Chondrocyte (in vitro differentiated cells): ENCODE measurements around the gene NIFK. TPM values are rescaled to one million over a fixed set of nuclear protein-coding genes. Genes with fewer than 3 reads are reported as not detected.

Source experiments
- DNase-seq: peaks from one replicate; pipeline ENCODE4 v3.0.0; 2021; ENCODE audit warnings: mixed read lengths, low spot score
- H3K27ac Mint-ChIP-seq: one replicate; pipeline ENCODE4 v1.8.0; 2021; ENCODE audit warnings: mild to moderate bottlenecking, moderate library complexity, mixed read lengths; ENCODE audit not compliant: unreplicated experiment
- H3K27me3 Mint-ChIP-seq: 2 replicates; pipeline ENCODE4 v1.8.0; 2021; ENCODE audit warnings: low read depth, mixed read lengths
- H3K36me3 Mint-ChIP-seq: 2 replicates; pipeline ENCODE4 v1.8.0; 2021; ENCODE audit warnings: low read depth, mixed read lengths
- H3K4me1 Mint-ChIP-seq: 2 replicates; pipeline ENCODE4 v1.8.0; 2021; ENCODE audit warnings: low read depth, mild to moderate bottlenecking, mixed read lengths
- H3K4me3 Mint-ChIP-seq: one replicate; pipeline ENCODE4 v1.8.0; 2021; ENCODE audit warnings: mild to moderate bottlenecking, moderate library complexity, mixed read lengths; ENCODE audit not compliant: unreplicated experiment
- H3K9me3 Mint-ChIP-seq: 2 replicates; pipeline ENCODE4 v1.8.0; 2021; ENCODE audit warnings: low read depth, mixed read lengths
- total RNA-seq: library from RNA; stranded (reverse); gene quantifications from 3 replicates; pipeline ENCODE4 v1.2.1, GENCODE V29; 2021
- TF ChIP-seq, protein P1 (sequence below): fragments of 200-600 bp; sonication (generic); IDR thresholded peaks from 2 replicates; pipeline ENCODE4 v1.5.0; 2021; ENCODE audit warnings: antibody characterized with exemption, mild to moderate bottlenecking, moderate library complexity

Gene NIFK
- total RNA-seq, 1 donor from 2014 or later, result 39.8 TPM

DNA sequence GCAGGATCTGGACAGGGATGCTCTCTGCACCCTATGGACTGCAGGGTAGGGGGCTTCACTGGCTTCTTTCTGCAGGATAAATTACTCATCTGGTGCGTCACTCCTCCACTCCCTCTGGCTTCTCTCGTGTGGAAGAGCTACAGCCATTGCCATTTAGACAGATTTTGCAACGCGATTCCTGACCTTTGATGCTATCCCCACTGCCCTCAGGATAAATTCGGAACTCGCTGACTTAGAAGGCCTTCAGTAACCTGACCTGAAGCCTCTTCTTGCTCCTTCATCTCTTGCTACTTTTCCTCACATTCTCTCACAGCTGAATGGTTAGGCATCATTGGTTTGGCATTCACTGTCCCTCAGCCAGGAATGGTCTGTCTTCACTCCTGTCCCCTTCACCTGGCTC is 5.3 kb downstream of the NIFK start:
- Mint-ChIP-seq H3K9me3 (no peaks in the 10 kb centered on the region), H3K36me3 (peaks cover 32% of the 10 kb centered on the region), H3K27ac (no peak overlapping the region), H3K4me1 (peaks cover 13% of the 10 kb centered on the region), H3K4me3 (no peak overlapping the region), H3K27me3 (no peaks in the 10 kb centered on the region)
- DNase-seq, result no peak
- TF ChIP-seq, protein P1, sequence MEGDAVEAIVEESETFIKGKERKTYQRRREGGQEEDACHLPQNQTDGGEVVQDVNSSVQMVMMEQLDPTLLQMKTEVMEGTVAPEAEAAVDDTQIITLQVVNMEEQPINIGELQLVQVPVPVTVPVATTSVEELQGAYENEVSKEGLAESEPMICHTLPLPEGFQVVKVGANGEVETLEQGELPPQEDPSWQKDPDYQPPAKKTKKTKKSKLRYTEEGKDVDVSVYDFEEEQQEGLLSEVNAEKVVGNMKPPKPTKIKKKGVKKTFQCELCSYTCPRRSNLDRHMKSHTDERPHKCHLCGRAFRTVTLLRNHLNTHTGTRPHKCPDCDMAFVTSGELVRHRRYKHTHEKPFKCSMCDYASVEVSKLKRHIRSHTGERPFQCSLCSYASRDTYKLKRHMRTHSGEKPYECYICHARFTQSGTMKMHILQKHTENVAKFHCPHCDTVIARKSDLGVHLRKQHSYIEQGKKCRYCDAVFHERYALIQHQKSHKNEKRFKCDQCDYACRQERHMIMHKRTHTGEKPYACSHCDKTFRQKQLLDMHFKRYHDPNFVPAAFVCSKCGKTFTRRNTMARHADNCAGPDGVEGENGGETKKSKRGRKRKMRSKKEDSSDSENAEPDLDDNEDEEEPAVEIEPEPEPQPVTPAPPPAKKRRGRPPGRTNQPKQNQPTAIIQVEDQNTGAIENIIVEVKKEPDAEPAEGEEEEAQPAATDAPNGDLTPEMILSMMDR, result no peak

DNA sequence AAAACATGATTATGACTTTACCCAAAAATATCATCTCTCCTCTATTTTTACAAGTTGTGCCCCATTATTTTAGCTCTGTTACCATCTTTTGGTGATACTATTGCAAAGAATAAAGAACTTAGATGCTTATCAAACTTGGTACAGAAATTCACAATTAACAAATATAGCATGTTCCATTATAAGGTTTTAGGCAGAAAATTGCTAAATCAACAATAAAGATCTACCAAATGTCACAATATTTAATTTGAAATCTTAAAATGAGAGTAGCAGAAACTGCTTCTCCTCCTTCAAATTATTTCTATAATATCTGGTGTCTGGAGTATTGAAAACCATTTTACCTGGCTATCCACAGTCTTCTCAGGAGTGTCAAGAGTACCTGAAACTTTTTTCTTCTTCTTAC is 8.7 kb downstream of the NIFK start:
- TF ChIP-seq, protein P1, result no peak
- H3K27me3 Mint-ChIP-seq, result no peaks in the 10 kb centered on the region
- peaks cover 6% of the 10 kb centered on the region for H3K4me1 Mint-ChIP-seq
- H3K36me3 Mint-ChIP-seq, result peaks cover 32% of the 10 kb centered on the region
- no peak overlapping the region for H3K4me3 Mint-ChIP-seq
- no peak for DNase-seq
- H3K9me3 Mint-ChIP-seq, result no peaks in the 10 kb centered on the region
- H3K27ac Mint-ChIP-seq, result no peak overlapping the region

DNA sequence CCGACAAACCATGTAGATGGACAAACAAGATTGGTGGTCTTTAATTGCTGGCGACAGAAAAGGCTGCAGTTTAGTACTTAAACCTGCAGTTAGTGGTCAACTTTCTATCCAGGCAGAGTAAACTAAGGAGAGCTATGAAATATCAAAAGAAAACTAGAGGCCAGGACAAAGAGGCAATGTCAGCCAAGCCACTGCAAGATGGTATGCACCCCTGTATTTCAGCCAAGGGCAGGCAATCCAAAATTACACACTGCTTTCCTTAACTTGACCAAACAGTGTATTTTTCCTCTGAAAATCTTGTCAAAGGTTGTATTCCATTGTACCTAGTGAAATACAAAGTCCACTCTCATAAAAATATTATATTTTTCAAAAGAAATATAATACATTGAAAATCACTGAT is 9.3 kb downstream of the NIFK start:
- H3K27me3 Mint-ChIP-seq, result no peaks in the 10 kb centered on the region
- peaks cover 12% of the 10 kb centered on the region for H3K4me1 Mint-ChIP-seq
- no peak for DNase-seq
- TF ChIP-seq, protein P1, result no peak
- H3K4me3 Mint-ChIP-seq, result no peak overlapping the region
- H3K36me3 Mint-ChIP-seq, result peaks cover 32% of the 10 kb centered on the region
- H3K27ac Mint-ChIP-seq, result no peak overlapping the region
- no peaks in the 10 kb centered on the region for H3K9me3 Mint-ChIP-seq

DNA sequence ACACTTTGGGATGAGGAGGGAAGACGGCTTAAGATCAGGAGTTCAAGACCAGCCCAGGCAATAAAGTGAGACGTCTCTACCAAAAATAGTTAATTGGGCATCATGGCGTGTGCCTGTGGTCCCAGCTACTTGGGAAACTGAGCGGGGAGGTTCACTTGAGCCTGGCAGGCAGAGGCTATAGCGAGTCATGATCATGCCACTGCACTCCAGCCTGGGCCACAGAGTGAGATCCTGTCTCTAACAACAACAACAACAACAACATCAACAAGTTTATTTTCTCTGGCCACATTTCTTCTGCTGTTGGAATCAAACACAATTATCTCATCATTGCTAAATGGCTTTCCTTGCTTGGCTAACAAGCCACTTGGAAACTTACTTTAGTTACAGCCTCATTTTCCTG is 13.4 kb downstream of the NIFK start:
- TF ChIP-seq, protein P1, result no peak
- Mint-ChIP-seq H3K36me3 (peaks cover 11% of the 10 kb centered on the region), H3K4me3 (no peak overlapping the region), H3K4me1 (peaks cover 23% of the 10 kb centered on the region), H3K27me3 (no peaks in the 10 kb centered on the region), H3K9me3 (no peaks in the 10 kb centered on the region), H3K27ac (peak overlapping the region; percentile 98)
- no peak for DNase-seq

DNA sequence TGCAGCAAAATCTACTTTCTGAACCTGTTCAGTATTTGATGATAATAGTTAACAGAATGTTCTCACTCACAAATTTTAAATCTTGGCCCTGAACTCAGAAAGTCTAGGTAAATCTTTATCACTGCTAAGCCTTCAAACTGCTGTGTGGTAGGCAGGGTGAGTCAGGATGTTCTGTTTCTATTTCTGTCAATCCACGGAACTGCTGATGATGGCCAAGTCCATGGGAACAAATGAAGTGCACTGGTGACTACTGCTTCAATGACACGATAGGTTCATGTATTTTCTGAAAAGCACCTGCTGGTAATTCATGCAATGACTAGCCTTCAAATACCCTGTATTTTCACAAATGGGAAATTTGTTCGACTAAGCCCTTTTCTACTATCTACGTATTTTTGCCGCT is 14.2 kb downstream of the NIFK start:
- Mint-ChIP-seq H3K4me3 (peak overlapping the region; percentile 43), H3K27me3 (no peaks in the 10 kb centered on the region), H3K36me3 (peaks cover 5% of the 10 kb centered on the region), H3K9me3 (no peaks in the 10 kb centered on the region), H3K27ac (peak overlapping the region; percentile 98), H3K4me1 (peaks cover 23% of the 10 kb centered on the region)
- TF ChIP-seq, protein P1, result peak; percentile 35
- DNase-seq, result no peak
